ENCODE data around the gene TRDN.

The TRDN gene

GRCh38 chr6:123610779-123611178 is 26.0 kb downstream of the TRDN start:
- no peak for DNase-seq (ENCODE audit: low read depth, low spot score)
- Histone ChIP-seq H3K36me3 (ENCODE audit: insufficient read depth, insufficient read length, low read length) (no peaks in the 10 kb centered on the region), H3K27me3 (ENCODE audit: insufficient read depth, insufficient read length) (no peaks in the 10 kb centered on the region), H3K9ac (ENCODE audit: insufficient read length, low read depth) (no peak overlapping the region), H3K4me3 (ENCODE audit: insufficient read length, low read depth) (no peak overlapping the region), H3K4me1 (ENCODE audit: insufficient read depth, insufficient read length) (no peaks in the 10 kb centered on the region), H3K9me3 (ENCODE audit: insufficient read depth, low read length) (no peaks in the 10 kb centered on the region)
- TF ChIP-seq ZNF274 (IDR thresholded peaks at IDR 0.05; ENCODE audit: low read depth, low read length) = no peak
- no peak for TF ChIP-seq SUZ12 (IDR thresholded peaks at IDR 0.05; ENCODE audit: extremely low read depth, insufficient read depth, insufficient read length)
- TF ChIP-seq YY1 (IDR thresholded peaks at IDR 0.05; ENCODE audit: insufficient read depth, insufficient read length) = no peak

GRCh38 chr6:123604067-123604466 is 32.7 kb downstream of the TRDN start:
- DNase-seq (ENCODE audit: low read depth, low spot score) = no peak
- Histone ChIP-seq H3K36me3 (ENCODE audit: insufficient read depth, insufficient read length, low read length) (no peaks in the 10 kb centered on the region), H3K9ac (ENCODE audit: insufficient read length, low read depth) (no peak overlapping the region), H3K9me3 (ENCODE audit: insufficient read depth, low read length) (no peaks in the 10 kb centered on the region), H3K4me3 (ENCODE audit: insufficient read length, low read depth) (no peak overlapping the region), H3K4me1 (ENCODE audit: insufficient read depth, insufficient read length) (no peaks in the 10 kb centered on the region), H3K27me3 (ENCODE audit: insufficient read depth, insufficient read length) (no peaks in the 10 kb centered on the region)
- no peak for TF ChIP-seq SUZ12 (IDR thresholded peaks at IDR 0.05; ENCODE audit: extremely low read depth, insufficient read depth, insufficient read length)

- Histone ChIP-seq H3K9me3 (ENCODE audit: insufficient read depth, low read length) (no peaks in the 10 kb centered on the region), H3K27me3 (ENCODE audit: insufficient read depth, insufficient read length) (no peaks in the 10 kb centered on the region), H3K4me3 (ENCODE audit: insufficient read length, low read depth) (no peak overlapping the region), H3K9ac (ENCODE audit: insufficient read length, low read depth) (no peak overlapping the region), H3K36me3 (ENCODE audit: insufficient read depth, insufficient read length, low read length) (no peaks in the 10 kb centered on the region), H3K4me1 (ENCODE audit: insufficient read depth, insufficient read length) (no peaks in the 10 kb centered on the region)
- no peak for DNase-seq (ENCODE audit: low read depth, low spot score)
- no peak for TF ChIP-seq SUZ12 (IDR thresholded peaks at IDR 0.05; ENCODE audit: extremely low read depth, insufficient read depth, insufficient read length)
- no peak for TF ChIP-seq ZNF274 (IDR thresholded peaks at IDR 0.05; ENCODE audit: low read depth, low read length)
- TF ChIP-seq YY1 (IDR thresholded peaks at IDR 0.05; ENCODE audit: insufficient read depth, insufficient read length) = no peak
Observed at GRCh38 chr6:123598011-123598410, 38.7 kb downstream of the TRDN start.

GRCh38 chr6:123594776-123595175 is 42.0 kb downstream of the TRDN start:
- Histone ChIP-seq H3K9ac (ENCODE audit: insufficient read length, low read depth) (no peak overlapping the region), H3K27me3 (ENCODE audit: insufficient read depth, insufficient read length) (no peaks in the 10 kb centered on the region), H3K36me3 (ENCODE audit: insufficient read depth, insufficient read length, low read length) (no peaks in the 10 kb centered on the region), H3K4me3 (ENCODE audit: insufficient read length, low read depth) (no peak overlapping the region), H3K9me3 (ENCODE audit: insufficient read depth, low read length) (no peaks in the 10 kb centered on the region), H3K4me1 (ENCODE audit: insufficient read depth, insufficient read length) (no peaks in the 10 kb centered on the region)
- no peak for TF ChIP-seq SUZ12 (IDR thresholded peaks at IDR 0.05; ENCODE audit: extremely low read depth, insufficient read depth, insufficient read length)
- DNase-seq (ENCODE audit: low read depth, low spot score) = no peak

GRCh38 chr6:123592426-123592825 is 44.3 kb downstream of the TRDN start:
- no peaks in the 10 kb centered on the region for H3K4me1 ChIP-seq (ENCODE audit: insufficient read depth, insufficient read length)
- H3K4me3 ChIP-seq (ENCODE audit: insufficient read length, low read depth) = no peak overlapping the region
- no peak for DNase-seq (ENCODE audit: low read depth, low spot score)
- no peak for TF ChIP-seq SUZ12 (IDR thresholded peaks at IDR 0.05; ENCODE audit: extremely low read depth, insufficient read depth, insufficient read length)
- no peak for TF ChIP-seq YY1 (IDR thresholded peaks at IDR 0.05; ENCODE audit: insufficient read depth, insufficient read length)
- no peak for TF ChIP-seq ZNF274 (IDR thresholded peaks at IDR 0.05; ENCODE audit: low read depth, low read length)
- no peaks in the 10 kb centered on the region for H3K9me3 ChIP-seq (ENCODE audit: insufficient read depth, low read length)
- H3K36me3 ChIP-seq (ENCODE audit: insufficient read depth, insufficient read length, low read length) = no peaks in the 10 kb centered on the region
- no peaks in the 10 kb centered on the region for H3K27me3 ChIP-seq (ENCODE audit: insufficient read depth, insufficient read length)
- no peak overlapping the region for H3K9ac ChIP-seq (ENCODE audit: insufficient read length, low read depth)

- Histone ChIP-seq H3K9me3 (ENCODE audit: insufficient read depth, low read length) (no peaks in the 10 kb centered on the region), H3K4me1 (ENCODE audit: insufficient read depth, insufficient read length) (no peaks in the 10 kb centered on the region), H3K9ac (ENCODE audit: insufficient read length, low read depth) (no peak overlapping the region), H3K36me3 (ENCODE audit: insufficient read depth, insufficient read length, low read length) (no peaks in the 10 kb centered on the region), H3K27me3 (ENCODE audit: insufficient read depth, insufficient read length) (no peaks in the 10 kb centered on the region), H3K4me3 (ENCODE audit: insufficient read length, low read depth) (no peak overlapping the region)
- TF ChIP-seq SUZ12 (IDR thresholded peaks at IDR 0.05; ENCODE audit: extremely low read depth, insufficient read depth, insufficient read length) (no peak), ZNF274 (IDR thresholded peaks at IDR 0.05; ENCODE audit: low read depth, low read length) (no peak), YY1 (IDR thresholded peaks at IDR 0.05; ENCODE audit: insufficient read depth, insufficient read length) (no peak)
- DNase-seq (ENCODE audit: low read depth, low spot score) = no peak
Observed at GRCh38 chr6:123589973-123590372, 46.8 kb downstream of the TRDN start.

GRCh38 chr6:123589317-123589716 is 47.4 kb downstream of the TRDN start:
- no peak overlapping the region for H3K4me3 ChIP-seq (ENCODE audit: insufficient read length, low read depth)
- no peaks in the 10 kb centered on the region for H3K4me1 ChIP-seq (ENCODE audit: insufficient read depth, insufficient read length)
- H3K9ac ChIP-seq (ENCODE audit: insufficient read length, low read depth) = no peak overlapping the region
- TF ChIP-seq YY1 (IDR thresholded peaks at IDR 0.05; ENCODE audit: insufficient read depth, insufficient read length) (no peak), ZNF274 (IDR thresholded peaks at IDR 0.05; ENCODE audit: low read depth, low read length) (no peak), SUZ12 (IDR thresholded peaks at IDR 0.05; ENCODE audit: extremely low read depth, insufficient read depth, insufficient read length) (no peak)
- no peaks in the 10 kb centered on the region for H3K36me3 ChIP-seq (ENCODE audit: insufficient read depth, insufficient read length, low read length)
- H3K27me3 ChIP-seq (ENCODE audit: insufficient read depth, insufficient read length) = no peaks in the 10 kb centered on the region
- no peaks in the 10 kb centered on the region for H3K9me3 ChIP-seq (ENCODE audit: insufficient read depth, low read length)
- DNase-seq (ENCODE audit: low read depth, low spot score) = no peak

- no peak for DNase-seq (ENCODE audit: low read depth, low spot score)
- no peak for TF ChIP-seq SUZ12 (IDR thresholded peaks at IDR 0.05; ENCODE audit: extremely low read depth, insufficient read depth, insufficient read length)
- TF ChIP-seq ZNF274 (IDR thresholded peaks at IDR 0.05; ENCODE audit: low read depth, low read length) = no peak
- TF ChIP-seq YY1 (IDR thresholded peaks at IDR 0.05; ENCODE audit: insufficient read depth, insufficient read length) = no peak
- no peak overlapping the region for H3K4me3 ChIP-seq (ENCODE audit: insufficient read length, low read depth)
- no peaks in the 10 kb centered on the region for H3K4me1 ChIP-seq (ENCODE audit: insufficient read depth, insufficient read length)
- no peaks in the 10 kb centered on the region for H3K9me3 ChIP-seq (ENCODE audit: insufficient read depth, low read length)
- no peak overlapping the region for H3K9ac ChIP-seq (ENCODE audit: insufficient read length, low read depth)
- H3K27me3 ChIP-seq (ENCODE audit: insufficient read depth, insufficient read length) = no peaks in the 10 kb centered on the region
- H3K36me3 ChIP-seq (ENCODE audit: insufficient read depth, insufficient read length, low read length) = no peaks in the 10 kb centered on the region
Observed at GRCh38 chr6:123588546-123588895, 48.2 kb downstream of the TRDN start.

Data from NT2/D1 (cell line).